ENCODE measurements around the gene TSHZ2.
"Not testable (repeated sequence)": the region's sequence is repeated elsewhere in the genome, so short reads cannot be mapped to it uniquely, and the experiment has no call there.

Gene TSHZ2

GRCh38 chr20:53365539-53366075, 393.4 kb downstream of the TSHZ2 start:
- no peak overlapping the region for H3K27ac ChIP-seq
- no peak for TF ChIP-seq CTCF (conservative IDR thresholded peaks at IDR 0.05)
- TF ChIP-seq ZFX (IDR thresholded peaks at IDR 0.05) = no peak

DNA sequence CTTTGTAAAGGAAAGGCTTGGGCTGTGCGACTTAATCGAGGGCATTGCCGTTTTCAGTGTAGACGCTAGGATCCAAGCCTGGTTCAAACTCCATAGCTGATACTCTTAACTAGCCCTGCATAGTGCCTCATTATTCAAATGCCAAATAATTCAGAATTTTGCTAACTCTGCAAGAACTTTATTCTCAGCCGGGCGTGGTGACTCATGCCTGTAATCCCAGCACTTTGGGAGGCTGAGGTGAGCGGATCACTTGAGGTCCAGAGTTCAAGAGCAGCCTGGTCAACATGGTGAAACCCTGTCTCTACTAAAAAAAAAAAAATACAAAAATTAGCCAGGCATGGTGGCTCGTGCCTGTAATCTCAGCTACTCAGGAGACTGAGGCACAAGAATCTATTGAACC, 394.8 kb downstream of the TSHZ2 start:
- not testable (repeated sequence) for H3K27ac ChIP-seq

GRCh38 chr20:53369871-53370270, 397.7 kb downstream of the TSHZ2 start:
- H3K27ac ChIP-seq = no peak overlapping the region
- no peak for TF ChIP-seq ZFX (IDR thresholded peaks at IDR 0.05)
- no peak for TF ChIP-seq CTCF (conservative IDR thresholded peaks at IDR 0.05)

- H3K27ac ChIP-seq = no peak overlapping the region
- TF ChIP-seq CTCF (conservative IDR thresholded peaks at IDR 0.05) (no peak), ZFX (IDR thresholded peaks at IDR 0.05) (no peak)
Observed at GRCh38 chr20:53370345-53370961, 398.3 kb downstream of the TSHZ2 start.

DNA sequence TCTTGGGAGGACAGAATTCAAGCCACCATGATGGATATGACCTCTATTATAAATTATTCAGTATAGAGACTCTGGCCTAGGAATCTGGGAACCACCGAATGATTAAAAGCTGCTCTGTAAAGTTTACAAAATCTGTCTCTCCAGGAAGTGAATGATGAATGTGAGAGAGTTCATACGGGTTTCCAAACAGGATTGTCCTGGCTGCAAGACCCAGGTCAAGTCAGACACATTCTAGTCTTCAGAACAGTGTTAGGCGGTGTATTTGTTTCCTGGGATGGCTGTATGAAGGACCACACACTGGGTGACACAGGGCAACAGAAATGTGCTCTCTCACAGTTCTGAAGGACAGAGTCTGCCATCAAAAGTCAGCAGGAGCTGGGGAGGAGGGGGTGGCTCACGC, 399.1 kb downstream of the TSHZ2 start:
- no peak overlapping the region for H3K27ac ChIP-seq
- no peak for TF ChIP-seq CTCF (conservative IDR thresholded peaks at IDR 0.05)
- no peak for TF ChIP-seq ZFX (IDR thresholded peaks at IDR 0.05)

DNA sequence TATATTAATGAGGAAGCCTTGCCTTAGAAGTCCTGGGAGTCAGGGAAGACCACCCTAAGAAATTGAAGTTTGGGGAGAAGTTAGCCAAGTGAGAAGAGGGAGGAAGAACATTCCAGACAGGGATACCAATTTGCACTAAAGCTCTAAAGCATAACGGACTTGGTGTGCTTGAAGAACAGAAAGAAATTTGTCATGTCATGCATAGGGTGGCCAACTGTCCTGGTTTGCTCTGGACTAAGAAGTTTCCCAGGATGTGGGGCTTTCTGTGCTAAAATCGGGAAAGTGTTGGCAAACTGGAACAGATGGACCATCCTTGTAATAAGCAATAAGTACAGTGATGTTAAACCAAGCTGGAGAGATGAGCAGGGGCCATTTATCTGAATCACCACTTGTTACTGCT, 403.9 kb downstream of the TSHZ2 start:
- H3K27ac ChIP-seq = no peak overlapping the region
- TF ChIP-seq ZFX (IDR thresholded peaks at IDR 0.05) = no peak
- TF ChIP-seq CTCF (conservative IDR thresholded peaks at IDR 0.05) = no peak

DNA sequence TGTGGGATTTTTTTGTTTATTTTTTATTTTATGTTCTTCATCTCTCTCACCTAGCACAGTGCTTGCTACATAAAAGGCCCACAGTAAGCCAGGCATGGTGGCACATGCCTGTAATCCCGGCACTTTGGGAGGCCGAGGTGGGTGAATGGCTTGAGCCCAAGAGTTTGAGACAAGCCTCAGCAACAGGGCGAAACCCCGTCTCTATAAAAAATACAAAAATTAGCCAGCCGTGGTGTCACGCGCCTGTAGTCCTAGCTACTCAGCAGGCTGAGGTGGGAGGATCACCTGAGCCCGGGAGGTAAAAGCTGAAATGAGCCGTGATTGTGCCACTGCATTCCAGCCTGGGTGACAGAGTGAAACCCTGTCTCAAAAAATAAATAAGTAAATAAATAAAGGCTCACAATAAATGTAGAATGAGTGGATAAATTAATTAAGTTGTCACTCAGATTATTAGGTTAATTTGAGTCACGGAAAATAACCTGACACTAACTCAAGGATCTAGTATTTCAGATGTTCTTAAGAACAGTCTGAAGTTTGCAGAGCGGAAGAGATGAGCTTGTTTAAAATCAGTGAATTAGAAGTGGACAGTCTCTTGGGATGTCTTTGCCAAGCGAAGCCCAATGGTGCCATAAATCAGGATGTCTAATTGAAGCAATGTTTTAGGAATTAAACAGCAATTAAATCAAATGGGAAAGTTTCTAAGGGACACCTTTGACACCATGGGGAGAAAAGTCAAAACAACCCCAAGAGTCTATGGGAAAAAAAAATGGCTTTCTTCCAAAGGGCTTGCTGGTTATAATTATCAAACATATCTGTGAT, 407.1 kb downstream of the TSHZ2 start:
- TF ChIP-seq CTCF (conservative IDR thresholded peaks at IDR 0.05) (no peak), ZFX (IDR thresholded peaks at IDR 0.05) (no peak)
- H3K27ac ChIP-seq = no peak overlapping the region

Data from C4-2B (cell line).